DLD1 (cell line): Measurements from ENCODE around the gene IZUMO4.
"Not testable (repeated sequence)": the region's sequence is repeated elsewhere in the genome, so short reads cannot be mapped to it uniquely, and the experiment has no call there.

Experiments
- in situ Hi-C: cut with HindIII; loops from 2 replicates; pipeline ENCODE4 v1.10.0; 2017; ENCODE audit warnings: low sequenced_read_pairs

The IZUMO4 gene

DNA sequence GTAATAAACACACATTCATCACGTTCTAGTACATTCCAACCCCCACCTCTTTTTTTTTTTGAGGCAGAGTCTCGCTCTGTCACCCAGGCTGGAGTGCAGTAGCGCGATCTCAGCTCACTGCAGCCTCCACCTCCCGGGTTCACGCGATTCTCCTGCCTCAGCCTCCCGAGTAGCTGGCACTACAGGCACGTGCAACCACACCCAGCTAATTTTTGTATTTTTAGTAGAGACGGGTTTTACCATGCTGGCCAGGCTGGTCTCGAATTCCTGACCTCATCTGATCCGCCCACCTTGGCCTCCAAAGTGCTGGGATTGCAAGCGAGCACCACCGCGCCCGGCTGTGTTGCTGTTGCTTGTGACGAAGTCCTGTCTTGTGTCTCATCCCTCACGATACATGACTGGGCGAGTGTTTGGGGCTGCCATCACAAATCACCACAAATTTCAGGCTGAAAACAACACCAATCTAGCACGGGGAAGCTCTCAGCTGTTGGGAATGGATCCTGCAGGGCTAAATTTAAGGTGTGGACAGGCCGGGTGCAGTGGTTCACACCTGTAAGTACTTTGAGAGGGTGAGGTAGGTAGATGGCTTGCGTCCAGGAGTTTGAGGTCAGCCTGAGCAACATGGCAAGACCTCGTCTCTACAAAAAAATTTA is 16.3 kb upstream of the IZUMO4 start:
- in situ Hi-C loops, result no loop called here

DNA sequence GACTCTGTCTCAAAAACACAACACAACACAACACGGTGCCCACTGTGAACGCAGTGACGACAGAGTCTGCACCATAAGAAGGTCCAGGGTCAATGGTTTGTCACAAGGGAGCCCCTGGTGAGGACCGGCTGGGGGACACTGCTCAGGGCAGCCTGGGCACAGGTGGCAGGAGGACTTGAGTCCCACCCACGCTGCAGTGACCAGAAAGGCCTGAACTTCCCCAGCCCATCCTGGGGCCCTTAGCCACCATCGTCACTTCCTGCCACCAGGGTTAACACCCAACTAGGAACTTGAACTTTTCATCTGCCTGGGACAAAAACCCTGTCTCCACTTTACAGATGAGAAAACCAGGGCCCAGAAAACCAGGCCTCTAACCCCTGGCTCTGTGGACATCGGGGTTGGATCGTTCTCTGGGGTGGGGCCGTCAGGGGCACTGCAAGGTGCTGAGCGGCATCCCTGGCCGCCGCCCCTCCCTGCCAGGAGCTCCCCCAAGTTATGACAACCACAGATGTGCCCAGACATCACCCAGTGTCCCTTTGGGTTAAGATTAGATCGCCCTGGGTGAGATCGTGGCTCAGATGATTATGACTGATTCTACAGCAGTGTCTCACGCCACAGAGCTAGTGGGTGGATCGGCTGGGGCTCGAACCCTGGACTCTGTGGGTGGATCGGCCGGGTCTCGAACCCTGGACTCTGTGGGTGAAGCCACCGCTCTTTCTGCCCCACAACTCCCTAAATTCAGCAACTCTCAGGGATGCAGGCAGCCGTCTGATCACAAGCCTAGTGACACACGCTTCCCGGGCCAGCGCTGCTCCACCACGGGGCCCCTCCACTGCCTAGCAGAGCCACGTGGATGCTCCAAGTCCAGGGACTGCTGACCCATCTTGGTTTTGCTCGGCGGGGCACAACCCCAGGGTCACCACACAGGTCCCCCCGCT is 14.6 kb upstream of the IZUMO4 start:
- in situ Hi-C loops, result no loop called here

DNA sequence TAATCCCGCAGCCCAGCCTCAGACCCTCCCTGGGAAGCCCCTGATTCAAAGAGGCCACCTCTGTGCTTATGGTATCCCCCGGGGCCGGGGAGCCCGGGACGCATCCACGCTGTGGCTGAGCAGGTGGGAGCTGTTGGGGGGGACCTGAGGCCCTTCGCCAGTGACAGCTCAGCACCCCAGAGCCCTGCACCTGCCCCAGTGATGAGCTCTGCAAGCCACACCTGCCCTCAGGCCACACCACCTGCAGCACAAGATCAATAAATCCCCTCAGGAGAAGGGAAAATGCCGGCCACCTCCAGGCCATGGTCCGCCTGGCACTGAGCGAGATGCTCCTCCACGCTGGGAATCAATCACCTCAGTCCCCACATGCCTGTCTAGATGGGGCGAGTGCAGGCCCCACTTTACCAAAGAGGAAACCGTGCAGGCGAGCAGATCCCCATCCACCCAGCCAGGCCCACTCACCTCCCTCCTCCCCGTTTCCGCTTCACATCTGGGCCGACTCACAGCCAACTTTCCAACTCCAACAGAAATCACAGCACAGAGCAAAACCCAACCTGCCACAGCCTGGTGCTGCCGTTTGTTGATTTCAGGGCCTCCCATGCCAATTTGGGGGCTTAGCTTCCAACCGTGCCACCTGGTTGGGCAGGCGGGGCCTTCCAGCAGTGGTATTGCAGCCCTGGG is 13.4 kb upstream of the IZUMO4 start:
- in situ Hi-C loops, result no loop called here

DNA sequence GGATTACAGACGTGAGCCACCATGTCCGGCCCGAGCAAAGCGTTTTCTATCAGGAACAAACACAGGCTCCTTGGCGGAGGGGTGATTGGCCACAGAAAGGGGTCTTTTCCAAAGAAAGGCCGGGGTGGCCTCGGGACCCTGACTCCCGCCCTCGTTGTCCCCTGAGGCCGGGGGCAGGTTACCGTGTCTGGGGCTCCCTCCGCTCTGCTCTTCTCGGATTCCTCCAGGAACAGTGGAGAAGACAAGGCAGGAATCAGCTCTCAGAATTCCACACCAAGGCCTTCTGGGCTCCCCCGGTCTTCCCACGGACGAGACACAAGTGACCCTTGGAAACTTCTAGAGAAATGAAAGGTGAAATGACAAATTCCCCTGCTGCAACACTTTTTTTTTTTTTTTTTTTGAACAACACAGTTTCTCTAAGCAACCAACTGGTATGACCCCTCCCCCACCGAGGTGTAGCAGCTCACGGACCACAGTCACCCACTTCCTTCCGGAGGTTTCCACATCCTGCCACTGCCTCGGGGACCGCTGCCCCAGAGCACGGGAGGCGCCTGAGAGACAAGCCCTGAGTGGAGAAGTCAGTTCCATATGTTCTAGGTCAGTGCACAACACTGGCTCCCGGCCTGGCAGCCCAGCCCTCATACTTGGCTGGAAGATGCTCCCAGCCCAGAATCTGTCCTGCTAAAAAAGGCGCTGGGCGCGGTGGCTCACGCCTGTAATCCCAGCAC is 11.6 kb upstream of the IZUMO4 start:
- in situ Hi-C loops, result no loop called here

DNA sequence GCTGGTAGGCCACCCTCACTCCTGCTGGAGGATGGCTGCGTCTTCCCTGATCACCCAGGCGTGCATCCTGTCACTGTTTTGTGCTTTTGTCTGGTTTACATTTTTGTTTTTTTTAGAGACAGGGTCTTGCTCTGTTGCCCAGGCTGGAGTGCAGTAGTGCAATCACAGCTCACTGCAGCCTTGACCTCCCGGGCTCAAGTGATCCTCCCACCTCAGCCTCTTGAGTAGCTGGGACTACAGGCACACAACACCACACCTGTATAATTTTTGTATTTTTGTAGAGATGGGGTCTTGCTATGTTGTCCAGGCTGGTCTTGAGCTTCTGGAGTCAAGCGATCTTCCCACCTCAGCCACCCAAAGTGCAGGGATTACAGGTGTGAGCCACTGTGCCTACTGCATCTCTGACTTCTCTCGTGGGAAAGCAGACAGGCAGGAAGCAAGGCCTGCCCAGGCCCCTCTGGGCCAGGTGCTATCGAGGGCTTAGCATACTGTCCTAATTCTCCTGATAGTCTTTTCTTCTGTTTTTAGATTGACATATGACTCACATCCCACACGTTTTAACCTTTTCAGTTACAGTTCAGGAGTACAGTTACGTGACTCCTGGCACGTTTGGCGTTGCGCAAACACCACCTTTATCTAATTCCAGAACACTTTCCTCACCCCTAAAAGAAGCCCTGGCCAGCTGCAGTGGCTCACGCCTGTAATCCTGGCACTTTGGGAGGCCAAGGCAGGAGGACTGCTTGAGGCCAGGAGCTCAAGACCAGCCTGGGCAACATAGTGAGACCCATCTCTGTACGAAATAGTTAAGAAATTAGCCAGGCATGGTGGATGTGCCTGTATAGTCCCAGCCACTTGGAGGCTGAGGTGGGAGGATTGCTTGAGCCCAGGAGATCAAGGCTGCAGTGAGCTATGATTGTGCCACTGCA is 9.8 kb upstream of the IZUMO4 start:
- in situ Hi-C loops, result not testable (repeated sequence)

DNA sequence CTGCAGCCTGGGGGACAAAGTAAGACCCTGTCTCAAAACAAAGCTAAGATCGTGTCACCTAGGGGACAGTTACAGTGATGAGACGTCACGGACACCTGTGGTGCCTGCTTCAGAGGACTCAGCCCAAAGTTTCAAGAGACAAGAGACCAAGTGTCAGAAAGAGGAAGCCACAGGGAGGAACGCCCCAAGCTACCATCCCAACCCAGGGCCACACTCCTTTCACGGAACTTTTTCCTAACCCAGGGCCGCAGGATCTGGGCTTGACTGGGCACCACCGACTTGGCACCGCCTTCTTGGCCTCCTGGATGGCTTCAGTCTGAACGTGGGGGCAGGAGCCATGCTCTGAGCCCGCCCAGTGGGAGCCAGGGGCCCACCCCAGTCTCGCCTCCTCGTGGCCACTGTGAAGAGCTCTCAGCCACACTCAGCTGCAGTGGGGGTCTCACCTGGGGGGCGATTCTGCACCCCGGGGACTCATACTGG is 9.1 kb upstream of the IZUMO4 start:
- in situ Hi-C loops, result no loop called here

DNA sequence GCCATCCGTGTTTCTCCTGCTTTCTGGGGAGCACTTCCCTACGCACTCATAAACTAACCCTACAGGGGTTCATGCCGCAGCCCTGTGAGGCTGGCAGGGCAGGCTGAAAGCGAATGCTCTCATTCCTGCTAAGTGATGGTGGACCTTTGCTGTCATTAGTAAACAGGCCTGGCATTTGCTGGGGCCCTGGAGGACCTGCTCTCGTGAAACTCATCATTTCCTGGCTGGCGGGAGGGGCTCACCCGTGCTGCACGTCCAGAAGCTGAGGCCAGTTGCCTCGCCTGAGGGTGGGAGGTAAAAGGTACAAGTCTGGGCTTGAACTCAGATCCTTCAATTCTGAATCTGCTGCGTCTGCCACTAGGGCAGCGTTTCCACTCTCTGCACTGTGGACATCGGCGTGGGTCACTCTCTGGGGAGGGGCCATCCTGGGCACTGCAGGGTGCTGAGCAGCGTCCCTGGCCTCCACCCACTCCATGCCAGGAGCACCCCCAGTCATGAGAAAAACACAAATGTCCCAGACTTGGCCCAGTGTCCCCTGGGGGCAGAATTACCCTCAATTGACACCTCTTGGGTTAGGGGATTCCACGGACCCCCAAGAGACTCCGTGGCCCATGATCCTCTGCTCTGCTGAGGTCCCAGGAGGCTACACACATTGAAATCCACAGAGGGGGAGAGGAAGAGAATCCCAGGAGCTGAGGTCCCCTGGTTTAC is 7.6 kb upstream of the IZUMO4 start:
- in situ Hi-C loops, result no loop called here

DNA sequence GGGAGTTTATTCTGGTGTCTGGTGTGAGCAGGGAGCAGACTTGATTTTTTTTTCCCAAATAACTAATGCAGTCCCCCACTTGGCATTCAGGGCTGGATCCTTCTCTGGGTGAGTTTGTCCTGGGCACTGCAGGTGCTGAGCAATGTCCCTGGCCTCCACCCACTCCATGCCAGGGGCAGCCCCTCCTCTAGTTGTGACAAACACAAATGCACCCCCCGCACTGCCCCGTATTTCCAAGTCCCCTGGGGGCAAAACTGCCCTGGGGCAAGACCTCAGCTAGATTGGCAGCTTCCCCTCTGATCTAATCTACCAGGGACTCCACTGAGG is 7.0 kb upstream of the IZUMO4 start:
- in situ Hi-C loops, result no loop called here

DNA sequence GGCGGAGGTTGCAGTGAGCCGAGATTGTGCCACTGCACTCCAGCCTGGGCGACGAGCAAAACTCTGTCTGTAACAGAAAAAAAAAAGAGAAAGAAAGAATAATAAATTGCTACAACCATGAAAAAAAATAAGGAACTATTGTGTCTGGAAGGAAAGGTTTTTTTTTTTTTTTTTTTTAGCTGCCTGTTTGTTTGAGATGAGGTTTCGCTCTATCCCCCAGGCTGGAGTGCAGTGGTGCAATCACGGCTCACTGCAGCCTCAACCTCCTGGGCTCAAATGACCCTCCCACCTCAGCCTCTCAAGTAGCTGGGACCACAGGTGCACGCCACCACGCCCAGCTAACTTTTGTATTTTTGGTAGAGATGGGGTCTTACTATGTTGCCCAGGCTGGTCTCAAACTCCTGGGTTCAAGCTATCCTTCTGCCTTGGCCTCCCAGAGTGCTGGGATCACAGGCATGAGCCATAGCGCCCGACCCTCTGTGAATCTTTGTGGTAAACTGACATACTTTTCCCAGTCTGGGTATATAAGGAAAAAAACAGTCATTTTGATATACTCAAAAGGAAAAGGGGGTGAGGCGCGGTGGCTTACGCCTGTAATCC is 4.7 kb upstream of the IZUMO4 start:
- in situ Hi-C loops, result not testable (repeated sequence)

DNA sequence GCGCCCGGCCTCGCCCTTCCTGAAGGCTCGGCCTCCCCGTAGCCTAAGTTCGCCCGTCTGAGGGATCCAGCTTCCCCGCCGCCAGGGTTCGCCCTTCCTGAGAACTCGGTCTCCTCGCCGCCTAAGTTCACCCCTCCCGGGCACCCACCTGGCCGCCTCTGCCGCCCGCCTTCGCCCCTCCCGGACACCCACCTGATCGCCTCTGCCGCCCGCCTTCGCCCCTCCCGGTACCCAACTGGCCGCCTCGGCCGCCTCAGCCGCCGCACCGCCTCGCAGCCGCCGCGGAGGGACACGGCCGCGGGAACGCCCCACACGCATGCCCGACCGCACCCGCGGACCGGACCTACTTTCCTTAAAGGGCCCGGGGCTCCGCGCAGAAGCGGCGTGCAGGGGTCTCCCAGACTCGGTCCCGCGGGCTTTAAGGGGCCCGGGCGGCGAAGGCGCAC is 658 bp upstream of the IZUMO4 start, which contains the start of gene MOB3A:
MOB3A (minus strand) TSS at position 293 of the 446 bp plus-strand sequence. CDS start 17,766 bp downstream, outside the sequence.
- in situ Hi-C loops, result no loop called here

DNA sequence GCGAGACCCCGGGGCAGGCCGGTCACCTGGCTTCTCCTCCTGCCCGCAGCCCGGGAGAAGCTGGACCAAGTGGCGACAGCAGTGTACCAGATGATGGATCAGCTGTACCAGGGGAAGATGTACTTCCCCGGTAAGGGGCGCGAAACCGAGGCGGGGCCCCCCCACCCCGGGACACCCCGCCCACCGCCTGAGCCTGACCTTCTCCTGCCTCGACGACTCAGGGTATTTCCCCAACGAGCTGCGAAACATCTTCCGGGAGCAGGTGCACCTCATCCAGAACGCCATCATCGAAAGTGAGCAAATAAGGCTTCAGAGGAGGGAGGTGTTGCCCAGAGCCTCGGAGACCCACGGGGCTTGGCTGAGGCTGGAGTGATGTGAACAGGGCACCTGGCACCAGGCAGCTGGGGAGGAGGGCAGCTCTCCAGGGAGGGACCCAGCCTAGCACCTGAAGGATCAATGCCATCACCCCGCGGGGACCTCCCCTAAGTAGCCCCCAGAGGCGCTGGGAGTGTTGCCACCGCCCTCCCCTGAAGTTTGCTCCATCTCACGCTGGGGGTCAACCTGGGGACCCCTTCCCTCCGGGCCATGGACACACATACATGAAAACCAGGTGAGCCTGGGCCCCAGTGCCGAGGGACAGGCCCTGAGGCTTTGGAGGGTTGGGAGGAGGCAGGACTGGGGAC is 629 bp downstream of the IZUMO4 start:
- in situ Hi-C loops, result no loop called here

DNA sequence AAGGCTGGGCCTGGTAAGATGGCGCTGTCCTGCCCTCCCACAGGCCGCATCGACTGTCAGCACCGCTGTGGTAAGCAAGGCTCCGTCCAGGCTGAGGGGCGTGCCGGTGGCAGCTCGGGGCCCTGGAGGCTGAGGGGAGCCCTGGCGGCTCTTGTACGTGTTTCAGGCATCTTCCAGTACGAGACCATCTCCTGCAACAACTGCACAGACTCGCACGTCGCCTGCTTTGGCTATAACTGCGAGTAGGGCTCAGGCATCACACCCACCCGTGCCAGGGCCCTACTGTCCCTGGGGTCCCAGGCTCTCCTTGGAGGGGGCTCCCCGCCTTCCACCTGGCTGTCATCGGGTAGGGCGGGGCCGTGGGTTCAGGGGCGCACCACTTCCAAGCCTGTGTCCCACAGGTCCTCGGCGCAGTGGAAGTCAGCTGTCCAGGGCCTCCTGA is 1.2 kb downstream of the IZUMO4 start:
- in situ Hi-C loops, result no loop called here

DNA sequence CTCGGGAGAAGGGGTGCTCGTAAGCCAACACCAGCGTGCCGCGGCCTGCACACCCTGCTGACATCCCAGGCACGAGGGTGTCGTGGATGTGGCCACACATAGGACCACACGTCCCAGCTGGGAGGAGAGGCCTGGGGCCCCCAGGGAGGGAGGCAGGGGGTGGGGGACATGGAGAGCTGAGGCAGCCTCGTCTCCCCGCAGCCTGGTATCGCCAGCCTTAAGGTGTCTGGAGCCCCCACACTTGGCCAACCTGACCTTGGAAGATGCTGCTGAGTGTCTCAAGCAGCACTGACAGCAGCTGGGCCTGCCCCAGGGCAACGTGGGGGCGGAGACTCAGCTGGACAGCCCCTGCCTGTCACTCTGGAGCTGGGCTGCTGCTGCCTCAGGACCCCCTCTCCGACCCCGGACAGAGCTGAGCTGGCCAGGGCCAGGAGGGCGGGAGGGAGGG is 2.4 kb downstream of the IZUMO4 start:
- in situ Hi-C loops, result no loop called here

DNA sequence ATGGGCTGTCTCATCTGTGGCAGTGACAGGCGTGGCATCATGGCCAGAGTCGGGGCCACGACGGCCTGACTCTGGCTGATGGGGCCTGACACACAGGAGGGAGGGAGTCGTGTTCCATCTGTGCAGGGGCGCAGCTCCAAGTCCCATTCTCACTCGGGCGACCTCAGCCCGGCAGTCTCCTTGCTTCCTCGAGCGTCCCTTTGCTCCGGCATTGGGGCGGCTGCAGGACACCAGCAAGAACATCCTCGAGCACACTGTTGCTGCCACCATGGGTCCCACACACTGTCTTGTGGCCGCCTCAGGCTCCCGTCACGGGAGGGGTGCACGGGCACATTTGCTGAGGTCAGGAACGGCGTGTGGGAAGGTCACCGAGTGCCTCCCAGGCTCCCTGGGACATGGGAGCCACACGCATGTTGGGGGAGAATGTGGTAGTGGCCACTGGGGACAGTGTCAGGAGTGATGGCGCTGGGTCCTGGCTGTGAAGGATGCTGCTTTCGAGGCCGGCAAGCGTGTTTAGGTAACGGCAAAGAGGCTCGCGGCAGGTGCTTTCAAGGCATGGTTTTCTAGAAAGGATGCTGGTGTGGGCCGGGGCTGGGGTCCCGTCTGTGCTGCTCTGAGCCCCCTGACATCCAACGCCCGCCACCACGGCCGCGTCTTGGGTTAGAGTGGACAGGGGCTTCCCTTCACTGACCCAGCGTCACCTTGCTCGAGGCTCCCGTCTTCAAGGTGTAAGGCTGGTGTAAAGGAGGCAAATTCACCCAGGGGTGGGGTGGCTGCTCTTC is 3.4 kb downstream of the IZUMO4 start:
- in situ Hi-C loops, result no loop called here

DNA sequence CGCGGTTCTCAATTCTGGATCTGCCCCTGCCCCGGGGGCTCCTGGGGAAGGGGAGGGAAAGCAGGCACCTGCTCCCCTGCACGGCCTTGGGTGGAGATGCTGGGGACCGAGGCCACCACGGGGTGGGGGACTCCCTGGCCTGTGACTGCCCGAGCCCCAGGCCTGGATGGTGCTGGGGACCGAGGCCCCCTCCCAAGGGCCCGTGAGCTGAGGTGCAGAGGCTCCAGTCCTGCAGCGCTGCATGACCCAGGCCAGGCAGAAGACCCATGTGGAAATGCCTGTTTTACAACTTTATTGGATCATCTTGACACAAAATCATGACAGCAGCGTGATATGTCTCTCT is 4.0 kb downstream of the IZUMO4 start:
- in situ Hi-C loops, result no loop called here

DNA sequence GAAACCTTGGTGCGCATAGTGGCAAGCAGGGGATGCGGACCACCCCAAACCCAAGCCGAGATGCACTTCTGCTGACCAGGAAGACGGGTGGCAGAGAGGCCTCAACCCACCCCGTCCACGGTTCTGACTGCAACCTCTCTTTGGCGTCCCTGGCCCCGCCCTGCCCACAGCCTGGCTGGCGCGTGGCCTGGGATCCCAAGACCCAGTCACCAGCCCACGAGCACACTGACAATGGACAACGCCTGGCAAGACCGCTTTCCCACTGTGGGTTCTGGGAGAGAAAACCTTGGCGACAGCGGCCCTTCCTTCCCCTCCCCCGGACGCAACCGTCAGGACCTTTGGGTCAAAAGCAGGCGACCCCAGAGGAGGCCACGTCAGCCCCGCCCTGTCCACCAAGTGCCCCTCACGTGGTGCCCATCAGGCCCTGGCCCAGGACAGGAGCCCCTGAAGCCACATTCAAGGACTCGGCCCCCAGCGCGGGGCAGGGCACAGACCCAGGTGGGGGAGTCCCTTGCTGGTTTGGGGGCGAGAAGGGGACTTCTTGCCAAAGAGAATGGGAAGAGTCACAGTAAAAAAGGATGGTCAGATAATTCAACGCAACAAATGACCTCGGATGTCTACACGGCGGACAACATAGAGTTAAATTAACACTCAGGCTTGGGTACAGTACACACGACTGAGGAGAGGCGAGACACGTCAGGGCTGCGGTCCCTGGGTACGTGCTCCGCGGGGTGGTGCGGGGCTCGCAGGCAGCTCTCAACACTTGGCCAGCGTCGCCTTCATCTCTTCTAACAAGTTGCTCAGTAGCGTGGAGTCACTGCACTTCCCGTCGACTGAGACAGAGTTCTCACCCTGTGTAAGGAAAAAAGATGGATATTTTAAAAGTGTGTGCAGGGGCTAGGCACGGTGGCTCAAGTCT is 5.0 kb downstream of the IZUMO4 start:
- in situ Hi-C loops, result no loop called here
